Measurements from ENCODE around the gene MOGAT3.

GRCh38 chr7:101175664-101176063, 25.2 kb downstream of the MOGAT3 start:
- TF ChIP-seq CTCF (IDR thresholded peaks at IDR 0.05) = no peak
- no peak for TF ChIP-seq ZFX (IDR thresholded peaks at IDR 0.05; ENCODE audit: borderline replicate concordance)
